GM23338 (cell line): ENCODE results near the gene ITGB2. TPM values are rescaled to one million over a fixed set of nuclear protein-coding genes. Genes with fewer than 3 reads are reported as not detected.

Experiments
- ATAC-seq: fragments of 200-7000 bp; cut with Tn5 transposase; 3 replicates; pipeline ENCODE4 v1.9.1; 2020
- DNase-seq: peaks from one replicate; pipeline ENCODE4 v3.0.0-alpha.2; 2015; ENCODE audit warnings: low spot score
- H2AFZ ChIP-seq: fragments of 200-600 bp; sonication (generic); 2 replicates; pipeline ENCODE4 v1.8.0; 2016; ENCODE audit warnings: antibody characterized with exemption, mild to moderate bottlenecking, moderate library complexity
- H3F3A ChIP-seq: fragments of 200-600 bp; sonication (generic); replicated peaks from 2 replicates; pipeline ENCODE4 v1.8.0; 2017; ENCODE audit warnings: antibody characterized with exemption, mixed run types, low read depth
- H3K27ac ChIP-seq: fragments of 200-600 bp; sonication (generic); 2 replicates; pipeline ENCODE4 v1.6.1; 2016; ENCODE audit warnings: low read depth
- H3K27me3 ChIP-seq: fragments of 200-600 bp; sonication (generic); 2 replicates; pipeline ENCODE4 v1.8.0; 2016; ENCODE audit warnings: mild to moderate bottlenecking, mixed run types, moderate library complexity; ENCODE audit not compliant: insufficient read depth
- H3K36me3 ChIP-seq: fragments of 200-600 bp; sonication (generic); 2 replicates; pipeline ENCODE4 v1.8.0; 2016; ENCODE audit warnings: mild to moderate bottlenecking; ENCODE audit not compliant: insufficient read depth
- H3K4me1 ChIP-seq: fragments of 200-600 bp; sonication (generic); 2 replicates; pipeline ENCODE4 v1.8.0; 2016; ENCODE audit warnings: mild to moderate bottlenecking, moderate library complexity; ENCODE audit not compliant: insufficient read depth
- H3K4me2 ChIP-seq: fragments of 200-600 bp; sonication (generic); 2 replicates; pipeline ENCODE4 v1.7.1; 2017; ENCODE audit warnings: mixed run types
- H3K4me3 ChIP-seq: fragments of 200-600 bp; sonication (generic); 2 replicates; pipeline ENCODE4 v1.6.1; 2016; ENCODE audit warnings: mixed run types
- H3K79me2 ChIP-seq: fragments of 200-600 bp; sonication (generic); replicated peaks from 2 replicates; pipeline ENCODE4 v1.8.0; 2017; ENCODE audit warnings: mild to moderate bottlenecking; ENCODE audit not compliant: insufficient read depth
- H3K9me2 ChIP-seq: fragments of 200-600 bp; sonication (generic); 2 replicates; pipeline ENCODE4 v1.8.0; 2017; ENCODE audit not compliant: insufficient read depth
- H4K20me1 ChIP-seq: fragments of 200-600 bp; sonication (generic); replicated peaks from 2 replicates; pipeline ENCODE4 v1.8.0; 2017; ENCODE audit warnings: mild to moderate bottlenecking; ENCODE audit not compliant: insufficient read depth
- H3K27ac Mint-ChIP-seq: 2 replicates; pipeline ENCODE4 v1.8.0; 2020; ENCODE audit warnings: inconsistent platforms, mild to moderate bottlenecking, moderate library complexity, mixed read lengths
- H3K27me3 Mint-ChIP-seq: 3 replicates; pipeline ENCODE4 v1.8.0; 2022; ENCODE audit warnings: low read depth, mild to moderate bottlenecking, moderate library complexity, mixed read lengths, inconsistent platforms; ENCODE audit not compliant: insufficient read depth, poor library complexity
- H3K36me3 Mint-ChIP-seq: 3 replicates; pipeline ENCODE4 v1.8.0; 2021; ENCODE audit warnings: low read depth, mild to moderate bottlenecking, inconsistent platforms, moderate library complexity, mixed read lengths
- H3K4me1 Mint-ChIP-seq: 3 replicates; pipeline ENCODE4 v1.8.0; 2020; ENCODE audit warnings: mild to moderate bottlenecking, inconsistent platforms, mixed read lengths
- H3K4me3 Mint-ChIP-seq: 3 replicates; pipeline ENCODE4 v1.8.0; 2021; ENCODE audit warnings: moderate library complexity, mild to moderate bottlenecking, inconsistent platforms, mixed read lengths
- H3K9me3 Mint-ChIP-seq: 3 replicates; pipeline ENCODE4 v1.8.0; 2020; ENCODE audit warnings: moderate library complexity, mild to moderate bottlenecking, inconsistent platforms, mixed read lengths
- CTCF ChIP-seq, 2 experiments: fragments of 200-600 bp in 1 of 2; sonication (generic) in 1 of 2; conservative IDR thresholded peaks; 2 replicates each; pipeline versions ENCODE4 v1.5.1 to v1.6.1; 2016 to 2017; ENCODE audit warnings: antibody characterized with exemption in 2 of 2, low read depth in 2 of 2, mild to moderate bottlenecking in 2 of 2, moderate library complexity in 1 of 2
- EZH2phosphoT487 ChIP-seq: fragments of 200-600 bp; sonication (generic); IDR thresholded peaks from one replicate; pipeline ENCODE4 v1.8.1; 2018; ENCODE audit warnings: antibody characterized with exemption; ENCODE audit not compliant: unreplicated experiment
- JUNB ChIP-seq: IDR thresholded peaks from one replicate; pipeline ENCODE4 v1.6.1; 2016; ENCODE audit warnings: antibody characterized with exemption; ENCODE audit not compliant: unreplicated experiment
- NANOG ChIP-seq: IDR thresholded peaks from 2 replicates; pipeline ENCODE4 v1.6.1; 2016; ENCODE audit warnings: antibody characterized with exemption, borderline replicate concordance
- POLR2AphosphoS5 ChIP-seq: IDR thresholded peaks from 2 replicates; pipeline ENCODE4 v1.6.1; 2016; ENCODE audit warnings: antibody characterized with exemption, low read depth
- REST ChIP-seq: IDR thresholded peaks from one replicate; pipeline ENCODE4 v1.6.1; 2018; ENCODE audit warnings: antibody characterized with exemption; ENCODE audit not compliant: unreplicated experiment
- ZNF114 ChIP-seq: fragments of 250-450 bp; sonication (Bioruptor Pico); IDR thresholded peaks from 2 replicates; pipeline ENCODE4 v1.5.0; 2020; ENCODE audit warnings: mild to moderate bottlenecking, moderate library complexity
- ZNF331 ChIP-seq: fragments of 250-450 bp; sonication (Bioruptor Pico); IDR thresholded peaks from 2 replicates; pipeline ENCODE4 v1.5.0; 2020; ENCODE audit warnings: low read depth, mild to moderate bottlenecking, moderate library complexity
- ZNF462 ChIP-seq: fragments of 250-450 bp; sonication (Bioruptor Pico); IDR thresholded peaks from 2 replicates; pipeline ENCODE4 v1.5.0; 2020; ENCODE audit warnings: mild to moderate bottlenecking, moderate library complexity
- polyA plus RNA-seq: library from polyadenylated mRNA; unstranded; fragments of >200 nt; fragmentation: Nextera tagmentation; extraction: Ambion mirVana; gene quantifications from 2 replicates; pipeline ENCODE4 v1.2.1, GENCODE V29; 2016
- total RNA-seq: library from RNA; depleted of rRNA; stranded (reverse); fragments of >200 nt; shearing (Covaris generic); gene quantifications from 2 replicates; pipeline ENCODE4 v1.2.3, GENCODE V29; 2014

Gene ITGB2
- total and polyA plus RNA-seq, 2 experiments from 2014 or later: 0.44 to 0.63 TPM

- TF ChIP-seq ZNF462: no peak
- TF ChIP-seq JUNB: no peak
These were observed 6.4 kb downstream of the ITGB2 start (continued) for GRCh38 chr21:44914176-44914874.

- Mint-ChIP-seq H3K27me3 (peaks cover 44% of the 10 kb centered on the region), H3K27ac (no peak overlapping the region)
These were observed 7.1 kb downstream of the ITGB2 start for GRCh38 chr21:44913425-44914175.

More at GRCh38 chr21:44913425-44914175, 7.1 kb downstream of the ITGB2 start:
- no peaks in the 10 kb centered on the region for H3K79me2 ChIP-seq
- DNase-seq (no peak), ATAC-seq (no peak)
- peaks cover 1% of the 10 kb centered on the region for H3K4me1 Mint-ChIP-seq
- no peaks in the 10 kb centered on the region for H4K20me1 ChIP-seq
- no peak overlapping the region for H3K27ac ChIP-seq
- H2AFZ ChIP-seq: no peak overlapping the region
- H3K36me3 Mint-ChIP-seq: no peaks in the 10 kb centered on the region
- H3K27me3 ChIP-seq: peaks cover 19% of the 10 kb centered on the region
- no peak overlapping the region for H3K4me2 ChIP-seq
- H3F3A ChIP-seq: no peaks in the 10 kb centered on the region
- no peaks in the 10 kb centered on the region; the same call in 2 of the 3 replicates for H3K9me3 Mint-ChIP-seq
- H3K4me3 ChIP-seq: no peak overlapping the region
- H3K4me3 Mint-ChIP-seq: no peak overlapping the region
- H3K4me1 ChIP-seq: no peaks in the 10 kb centered on the region
- H3K36me3 ChIP-seq: no peaks in the 10 kb centered on the region
- TF ChIP-seq REST (no peak), NANOG (no peak), POLR2AphosphoS5 (no peak), EZH2phosphoT487 (no peak), ZNF114 (no peak), CTCF (conservative IDR thresholded peaks at IDR 0.05; ENCODE audit: low read depth in 2 of 2) (no peak), ZNF331 (no peak)
- no peaks in the 10 kb centered on the region for H3K9me2 ChIP-seq
